Activated CD8-positive, alpha-beta memory T cell treated with anti-CD3 and anti-CD28 coated beads for 1 hour (primary cell): ENCODE results near the gene GOLGA6L10.
"Not testable (repeated sequence)": the region's sequence is repeated elsewhere in the genome, so short reads cannot be mapped to it uniquely, and the experiment has no call there.

ENCODE experiments used
- DNase-seq, 2 donors: peaks; one replicate each; pipeline ENCODE4 v3.0.0-alpha.2; 2020; ENCODE audit warnings: low read depth in 1 of 2; ENCODE audit errors: extremely low read depth in 1 of 2

Gene GOLGA6L10

DNA sequence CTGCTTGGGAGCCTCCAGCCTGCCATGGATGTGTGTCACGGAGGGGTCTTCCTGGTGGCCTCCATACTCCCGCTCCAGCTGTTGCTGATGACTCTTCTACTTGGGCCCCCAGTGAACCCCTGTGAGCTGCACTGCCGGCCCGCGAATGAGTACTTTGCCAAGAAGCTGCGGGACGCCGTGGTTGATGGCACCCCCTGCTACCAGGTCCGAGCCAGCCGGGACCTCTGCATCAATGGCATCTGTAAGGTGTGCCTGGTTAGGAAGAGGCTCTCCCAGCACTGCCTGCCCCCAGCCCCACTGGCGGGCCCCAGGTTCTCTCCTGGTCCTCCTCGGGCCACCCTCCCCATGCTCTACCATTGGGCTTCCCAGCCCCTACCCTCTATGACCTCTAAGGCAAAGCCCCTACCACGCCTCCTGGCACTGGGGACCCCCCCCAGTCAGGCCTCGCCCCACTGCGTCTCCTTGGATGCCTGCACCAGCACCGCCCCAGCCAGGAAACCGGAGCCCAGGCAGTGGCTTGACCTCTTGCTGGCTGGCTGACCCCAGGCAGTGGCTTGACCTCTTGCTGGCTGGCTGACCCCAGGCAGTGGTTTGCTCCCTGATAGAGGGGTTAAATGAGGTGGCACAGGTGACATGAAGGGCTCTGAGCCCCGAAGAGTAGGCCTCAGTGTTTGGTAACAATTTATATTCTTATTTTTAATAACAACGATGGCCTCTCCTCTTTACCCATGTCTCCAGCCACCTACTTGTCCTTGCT lies 29.6 kb downstream of the GOLGA6L10 start:
- not testable (repeated sequence) for DNase-seq

DNA sequence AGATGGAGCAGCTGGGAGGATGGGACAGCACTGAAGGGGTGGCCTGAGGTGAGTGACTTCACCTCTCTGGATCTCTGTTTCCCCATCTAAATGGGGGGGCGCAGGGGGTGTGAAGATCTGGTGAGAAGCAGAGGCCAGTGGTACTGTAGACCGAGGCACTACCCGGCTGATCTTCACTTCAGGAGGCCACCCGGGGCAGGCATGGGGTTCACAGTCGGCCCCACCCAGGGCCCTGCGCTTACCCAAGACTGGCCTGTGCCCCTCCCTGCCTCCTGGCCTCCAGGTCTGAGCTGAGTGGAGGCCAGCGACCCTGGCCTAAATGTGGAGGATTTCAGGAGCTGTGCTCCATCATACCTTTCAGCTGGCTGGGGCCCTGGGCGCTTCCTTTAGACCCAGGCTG lies 31.0 kb downstream of the GOLGA6L10 start:
- not testable (repeated sequence) for DNase-seq

- not testable (repeated sequence) for DNase-seq
Measured at GRCh38 chr15:82317516-82317915, 31.8 kb downstream of the GOLGA6L10 start.

DNA sequence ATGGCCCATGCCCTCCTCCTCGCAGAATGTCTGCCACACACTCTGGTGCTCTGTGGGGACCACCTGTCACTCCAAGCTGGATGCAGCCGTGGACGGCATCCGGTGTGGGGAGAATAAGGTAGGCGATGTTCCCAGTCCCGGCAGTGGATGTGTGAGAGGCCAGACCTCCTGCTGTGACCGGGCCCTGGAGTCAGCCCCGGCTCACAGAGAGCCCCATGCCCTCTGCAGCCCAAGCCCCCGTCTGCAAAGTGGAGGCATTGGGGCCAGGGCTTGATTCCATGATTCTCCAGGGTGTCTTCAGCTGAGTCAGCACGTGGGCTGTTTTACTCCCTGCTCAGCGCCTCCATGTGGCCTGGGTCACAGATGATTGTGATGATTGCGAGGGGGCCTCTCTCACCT lies 32.2 kb downstream of the GOLGA6L10 start:
- no peak for DNase-seq

GRCh38 chr15:82316247-82317090 lies 32.8 kb downstream of the GOLGA6L10 start:
- DNase-seq: not testable (repeated sequence)

GRCh38 chr15:82315519-82316246 lies 33.6 kb downstream of the GOLGA6L10 start:
- no peak for DNase-seq

DNA sequence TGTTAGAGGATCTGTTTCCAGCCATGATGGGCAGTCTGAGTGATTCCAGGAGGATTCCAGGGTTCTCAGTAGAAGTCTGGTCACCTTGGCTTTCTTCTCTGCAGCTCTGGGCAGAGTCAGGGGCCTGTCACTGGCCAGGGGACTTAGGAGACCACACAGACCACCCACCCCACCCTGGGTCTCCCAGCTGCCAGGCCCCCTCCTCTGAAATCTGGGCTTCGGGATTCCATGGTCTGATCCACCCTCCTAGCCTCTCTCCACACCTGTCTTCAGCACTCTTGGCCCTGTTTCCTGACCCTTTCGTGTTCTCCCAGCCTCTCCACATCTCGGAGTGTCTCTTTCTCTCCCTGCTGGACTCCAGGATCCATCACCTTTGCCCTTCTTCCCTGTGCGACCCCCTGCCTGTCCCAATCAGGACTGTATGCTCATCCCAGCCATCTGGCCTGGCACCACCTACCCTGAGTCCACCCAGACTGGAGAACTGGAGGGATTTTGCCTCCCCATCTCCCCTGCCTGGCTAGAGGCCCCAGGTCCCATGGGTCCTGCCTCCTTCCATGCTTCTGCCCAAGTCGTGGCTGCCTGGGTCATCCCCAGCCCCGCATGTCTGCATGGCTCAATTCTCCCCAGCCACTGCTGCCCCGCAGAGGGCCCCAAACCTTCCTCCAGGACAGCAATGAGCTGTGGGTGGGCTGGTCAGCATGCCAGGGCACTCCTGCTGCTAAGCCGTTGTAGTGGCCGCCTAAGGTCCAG lies 34.3 kb downstream of the GOLGA6L10 start:
- no peak for DNase-seq

DNA sequence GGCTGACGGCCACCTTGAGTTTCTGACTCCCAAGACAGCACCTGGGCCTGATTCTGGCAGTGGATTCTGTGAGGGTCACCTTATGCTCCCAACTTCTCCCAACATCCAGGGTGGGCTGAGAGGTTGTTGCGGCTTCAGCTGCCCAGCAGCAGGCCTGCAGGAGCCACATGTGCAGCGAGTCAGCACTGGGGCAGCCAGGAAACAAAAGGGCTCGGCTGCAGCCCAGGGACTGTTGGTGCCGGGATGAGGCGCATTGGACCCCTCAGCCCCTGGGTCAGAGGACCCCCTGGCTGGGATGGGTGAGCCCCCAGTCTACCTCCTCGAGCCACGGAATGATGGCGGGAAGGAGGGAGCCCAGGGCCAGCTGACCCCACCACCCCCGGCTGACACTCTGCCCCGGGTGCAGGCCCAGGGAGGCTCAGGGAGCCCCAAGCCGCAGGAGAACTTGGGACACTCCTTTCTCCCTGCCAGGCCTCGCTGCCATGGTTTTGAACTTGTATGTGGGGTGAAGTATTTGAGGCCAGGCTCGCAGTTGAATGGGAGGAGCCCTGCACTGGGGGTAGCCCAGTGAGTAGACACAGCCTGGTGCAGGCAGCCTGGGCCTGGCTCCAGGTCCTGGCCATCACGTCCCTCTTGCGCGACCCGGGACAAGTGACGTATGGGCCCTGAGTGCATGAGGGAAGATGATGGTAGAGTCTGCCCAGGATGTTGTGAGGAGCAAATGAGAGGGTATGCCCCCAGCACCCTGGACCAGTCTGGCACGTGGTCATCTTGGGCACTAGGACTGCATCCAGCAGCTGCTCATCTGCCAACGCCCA lies 35.1 kb downstream of the GOLGA6L10 start:
- DNase-seq: not testable (repeated sequence)

- DNase-seq: no peak
Measured at GRCh38 chr15:82313446-82313845, 35.8 kb downstream of the GOLGA6L10 start.

DNA sequence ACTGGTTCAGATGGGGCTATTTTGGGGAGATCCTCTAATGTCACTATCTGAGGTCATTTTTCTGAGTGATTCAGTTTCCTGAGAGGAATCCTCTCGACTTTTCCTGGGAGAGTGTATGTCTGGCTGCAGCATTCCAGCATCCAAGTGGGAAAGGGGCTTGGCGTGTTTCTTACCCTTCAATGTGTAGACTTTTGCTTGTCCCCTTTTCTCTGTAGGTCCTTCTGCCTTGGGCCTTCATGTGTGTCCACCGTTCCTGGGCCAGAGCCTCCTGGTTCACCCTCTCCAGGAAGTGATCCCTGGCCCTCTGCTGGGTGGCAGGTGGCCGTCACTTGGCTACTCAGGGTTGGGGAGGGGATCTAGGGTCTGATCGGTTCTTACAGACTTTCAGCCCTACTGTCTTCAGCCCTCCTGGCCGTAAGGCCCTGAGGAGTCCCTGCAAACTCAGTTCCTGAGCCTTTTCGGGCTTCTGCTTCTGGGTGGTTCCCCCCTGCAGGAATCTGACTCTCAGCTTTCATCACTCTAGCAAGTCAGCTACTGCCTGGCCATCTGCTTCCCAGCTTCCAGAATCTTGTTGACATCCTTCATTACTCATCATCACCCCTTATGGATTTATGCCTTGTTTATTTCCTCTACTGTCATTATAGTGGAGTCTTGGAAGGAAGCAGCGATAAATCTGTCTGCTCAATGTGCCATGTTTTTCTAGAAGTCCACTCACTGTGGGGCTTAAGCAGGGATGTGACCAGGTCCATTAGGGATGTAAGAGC lies 36.5 kb downstream of the GOLGA6L10 start:
- DNase-seq: no peak

DNA sequence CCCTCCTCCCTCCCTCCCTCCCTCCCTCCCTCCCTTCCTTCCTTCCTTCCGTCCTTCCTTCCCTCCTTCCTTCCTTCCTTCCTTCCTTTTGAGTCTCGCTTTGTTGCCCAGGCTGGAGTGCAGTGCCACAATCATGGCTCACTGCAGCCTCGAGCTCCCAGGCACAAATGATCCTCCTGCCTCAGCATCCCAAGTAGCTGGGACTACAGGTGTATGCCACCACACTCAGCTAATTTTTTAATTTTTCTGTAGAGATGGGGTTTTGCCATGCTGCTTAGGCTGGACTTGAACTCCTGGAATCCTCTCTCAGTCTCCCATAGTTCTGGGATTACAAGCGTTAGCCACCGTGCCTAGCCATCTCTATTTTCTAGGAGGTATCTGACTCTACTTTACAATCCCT lies 38.0 kb downstream of the GOLGA6L10 start:
- DNase-seq: not testable (repeated sequence)

GRCh38 chr15:82309802-82310201 lies 39.5 kb downstream of the GOLGA6L10 start:
- DNase-seq: no peak

DNA sequence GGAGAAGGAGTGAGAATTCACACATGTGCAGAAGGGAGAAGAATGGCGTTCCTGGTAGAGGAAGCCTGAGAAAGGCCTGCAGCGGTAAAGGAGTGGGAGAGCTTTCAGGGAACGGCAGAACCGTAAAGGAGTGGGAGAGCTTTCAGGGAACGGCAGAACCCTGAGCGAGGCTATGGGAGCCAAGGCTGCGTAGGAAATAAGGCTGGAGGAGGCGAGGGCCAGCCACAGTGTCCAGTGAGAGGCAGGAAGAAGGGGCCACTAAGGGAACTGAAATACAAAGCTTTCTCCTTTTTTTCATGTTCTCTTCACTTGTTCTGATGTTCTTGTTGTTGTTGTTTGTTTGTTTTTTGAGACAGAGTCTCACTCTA lies 41.6 kb downstream of the GOLGA6L10 start:
- DNase-seq: no peak

DNA sequence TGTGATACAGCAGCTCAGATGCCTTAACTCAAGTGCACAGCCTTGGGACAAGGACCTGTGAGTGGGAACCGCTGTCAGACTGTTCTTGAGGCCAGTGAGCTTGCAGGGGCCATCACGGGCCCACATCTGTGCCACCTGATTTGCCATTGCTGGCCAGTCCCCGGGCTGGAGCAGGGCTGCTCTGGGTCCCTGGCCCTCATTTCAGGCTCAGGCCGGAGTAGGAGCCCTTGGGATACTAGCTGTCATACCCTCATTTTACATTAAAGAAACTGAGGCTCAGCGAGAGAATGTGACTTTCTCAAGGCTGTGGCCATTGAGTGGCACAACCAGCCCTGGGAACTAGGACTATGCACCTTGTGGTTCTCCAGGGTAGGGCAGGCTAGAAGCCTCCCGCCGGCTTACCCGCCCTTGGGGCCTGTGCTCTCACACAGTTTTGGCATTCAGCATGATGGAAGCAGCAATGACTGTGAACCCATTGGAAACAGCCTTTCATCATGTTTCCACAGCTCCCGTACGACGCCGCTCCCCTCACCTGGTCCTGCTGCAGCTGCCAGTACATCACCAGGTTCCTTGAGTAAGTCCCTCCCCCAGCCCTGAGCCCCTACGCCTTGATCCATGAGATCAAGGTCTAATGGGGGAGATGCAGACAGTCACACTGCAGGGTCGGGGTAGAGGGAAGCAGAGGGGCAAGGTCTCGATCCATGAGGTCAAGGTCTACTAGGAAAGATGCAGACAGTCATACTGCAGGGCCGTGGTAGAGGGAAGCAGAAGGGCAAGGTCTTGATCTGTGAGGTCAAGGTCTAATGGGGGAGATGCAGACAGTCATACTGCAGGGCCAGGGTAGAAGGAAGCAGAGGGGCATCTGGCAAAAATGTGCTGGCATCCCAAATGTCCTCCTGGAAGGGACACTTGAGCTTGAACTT lies 42.2 kb downstream of the GOLGA6L10 start:
- no peak for DNase-seq

DNA sequence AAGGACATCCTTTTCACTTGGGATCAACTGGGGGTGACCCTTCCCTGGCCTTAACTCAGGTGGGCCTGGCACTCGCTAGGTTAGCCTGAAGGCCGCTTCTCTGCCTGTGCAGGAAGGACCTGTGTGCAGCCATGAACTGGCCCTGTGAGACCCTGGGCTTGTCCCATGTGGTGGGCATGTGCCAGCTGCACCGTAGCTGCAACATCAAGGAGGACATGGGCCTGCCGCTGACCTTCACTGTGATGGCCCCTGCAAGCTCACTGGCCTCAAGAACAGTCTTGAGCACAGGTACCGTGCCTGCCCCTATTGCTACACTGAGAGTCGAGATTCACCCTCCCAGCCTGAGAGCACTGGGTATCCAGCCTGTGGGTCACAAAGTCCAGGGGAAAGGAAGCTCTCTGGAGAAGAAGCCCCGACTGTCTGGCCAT lies 43.6 kb downstream of the GOLGA6L10 start:
- DNase-seq: no peak

DNA sequence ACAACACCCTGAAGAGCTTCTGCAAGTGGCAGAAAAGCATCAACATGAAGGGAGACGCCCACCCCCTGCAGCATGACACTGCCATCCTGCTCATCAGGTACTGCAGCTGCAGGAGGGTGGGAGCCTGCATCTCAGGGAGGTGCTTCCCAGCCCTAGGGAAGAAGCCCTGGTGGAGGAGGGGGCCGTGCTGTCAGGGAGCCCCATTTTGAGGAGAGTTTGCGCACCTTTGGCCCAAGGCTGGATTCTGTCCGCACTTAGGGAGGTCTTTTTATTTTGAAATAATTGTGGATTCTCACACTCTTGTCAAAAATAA lies 44.5 kb downstream of the GOLGA6L10 start:
- no peak for DNase-seq

GRCh38 chr15:82303956-82304777 lies 45.1 kb downstream of the GOLGA6L10 start:
- no peak for DNase-seq
